HUES64 (cell line): ENCODE results near the gene FBLN1.
"Not testable (repeated sequence)": the region's sequence is repeated elsewhere in the genome, so short reads cannot be mapped to it uniquely, and the experiment has no call there.

Experiments used
- H3K27ac ChIP-seq: 2 replicates; pipeline ENCODE4 v1.7.0; 2013; ENCODE audit warnings: low read depth, low read length, inconsistent platforms
- H3K27me3 ChIP-seq: 2 replicates; pipeline ENCODE4 v1.6.1; 2013; ENCODE audit warnings: mild to moderate bottlenecking, low read length; ENCODE audit not compliant: insufficient read depth
- H3K36me3 ChIP-seq: 2 replicates; pipeline ENCODE4 v1.6.1; 2013; ENCODE audit warnings: mild to moderate bottlenecking, low read length; ENCODE audit not compliant: insufficient read depth
- H3K4me1 ChIP-seq: 2 replicates; pipeline ENCODE4 v1.6.1; 2013; ENCODE audit warnings: mild to moderate bottlenecking, low read length, moderate library complexity; ENCODE audit not compliant: insufficient read depth
- H3K4me3 ChIP-seq: 2 replicates; pipeline ENCODE4 v1.5.1; 2013; ENCODE audit warnings: mild to moderate bottlenecking, low read length, moderate library complexity
- H3K9ac ChIP-seq: 2 replicates; pipeline ENCODE4 v1.6.1; 2013; ENCODE audit warnings: mild to moderate bottlenecking, low read depth, low read length
- H3K9me3 ChIP-seq: 2 replicates; pipeline ENCODE4 v1.6.1; 2013; ENCODE audit warnings: low read depth, low read length; ENCODE audit not compliant: insufficient read depth
- WGBS: fragments of 150-250, 120-280 bp; methylation state at CpG from one replicate; pipeline ENCODE4 v1.1.7; 2013; ENCODE audit warnings: missing lambda C conversion rate; 5-methylcytosine and 5-hydroxymethylcytosine counted together

The FBLN1 gene

DNA sequence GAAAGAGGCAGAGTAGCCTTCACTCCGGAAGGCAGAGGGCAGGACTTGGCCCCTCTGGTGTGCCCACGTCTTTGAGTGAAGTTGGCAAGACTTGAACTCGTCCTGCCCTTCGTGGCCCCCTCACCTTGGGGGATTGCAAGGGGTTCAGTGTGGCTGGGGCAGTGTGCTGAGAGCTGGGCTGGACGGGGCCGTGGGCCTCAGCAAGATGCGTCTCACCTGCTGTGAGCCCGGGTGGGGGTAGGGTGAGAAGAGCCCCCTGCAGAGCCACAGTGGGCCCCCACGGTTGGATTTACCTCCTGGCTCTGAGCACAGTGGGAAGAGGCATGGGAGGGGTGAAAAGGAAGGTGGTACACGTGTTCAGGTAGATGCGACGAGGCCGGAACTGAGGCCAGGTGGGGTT, 87.6 kb downstream of the FBLN1 start:
- Histone ChIP-seq H3K9me3 (no peaks in the 10 kb centered on the region), H3K4me3 (no peak overlapping the region), H3K36me3 (no peaks in the 10 kb centered on the region), H3K4me1 (peaks cover 13% of the 10 kb centered on the region; the same call in 1 of the 2 replicates), H3K9ac (no peak overlapping the region), H3K27me3 (no peaks in the 10 kb centered on the region), H3K27ac (no peak overlapping the region)
- WGBS, result 89% methylated on average over 13 of the region's 13 CpGs

DNA sequence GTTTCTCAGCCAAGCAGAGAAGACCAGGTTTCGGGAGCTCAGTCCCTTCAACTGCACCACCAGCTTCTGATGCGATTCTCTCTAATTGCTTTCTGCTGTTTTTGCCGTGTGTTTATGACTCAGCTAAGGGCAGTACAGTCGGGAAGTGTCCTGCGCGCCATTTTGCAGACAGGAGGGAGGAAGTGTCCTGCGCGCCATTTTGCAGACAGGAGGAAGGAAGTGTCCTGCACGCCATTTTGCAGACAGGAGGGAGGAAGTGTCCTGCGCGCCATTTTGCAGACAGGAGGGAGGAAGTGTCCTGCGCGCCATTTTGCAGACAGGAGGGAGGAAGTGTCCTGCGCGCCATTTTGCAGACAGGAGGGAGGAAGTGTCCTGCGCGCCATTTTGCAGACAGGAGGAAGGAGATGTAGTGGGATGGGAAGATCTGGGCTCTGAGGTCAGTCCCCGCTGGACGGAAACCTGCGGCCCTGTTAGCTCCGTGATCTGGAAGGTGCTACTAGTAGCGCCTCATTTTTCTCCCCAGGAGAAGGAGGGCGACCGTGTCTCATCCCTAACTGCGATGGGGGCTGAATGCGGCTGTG, 89.0 kb downstream of the FBLN1 start:
- H3K36me3 ChIP-seq, H3K4me3 ChIP-seq, H3K9me3 ChIP-seq, H3K9ac ChIP-seq, H3K27me3 ChIP-seq, H3K27ac ChIP-seq: not testable (repeated sequence)
- H3K4me1 ChIP-seq, result peaks cover 13% of the 10 kb centered on the region; the same call in 1 of the 2 replicates
- 96% methylated on average over 26 of the region's 26 CpGs for WGBS

DNA sequence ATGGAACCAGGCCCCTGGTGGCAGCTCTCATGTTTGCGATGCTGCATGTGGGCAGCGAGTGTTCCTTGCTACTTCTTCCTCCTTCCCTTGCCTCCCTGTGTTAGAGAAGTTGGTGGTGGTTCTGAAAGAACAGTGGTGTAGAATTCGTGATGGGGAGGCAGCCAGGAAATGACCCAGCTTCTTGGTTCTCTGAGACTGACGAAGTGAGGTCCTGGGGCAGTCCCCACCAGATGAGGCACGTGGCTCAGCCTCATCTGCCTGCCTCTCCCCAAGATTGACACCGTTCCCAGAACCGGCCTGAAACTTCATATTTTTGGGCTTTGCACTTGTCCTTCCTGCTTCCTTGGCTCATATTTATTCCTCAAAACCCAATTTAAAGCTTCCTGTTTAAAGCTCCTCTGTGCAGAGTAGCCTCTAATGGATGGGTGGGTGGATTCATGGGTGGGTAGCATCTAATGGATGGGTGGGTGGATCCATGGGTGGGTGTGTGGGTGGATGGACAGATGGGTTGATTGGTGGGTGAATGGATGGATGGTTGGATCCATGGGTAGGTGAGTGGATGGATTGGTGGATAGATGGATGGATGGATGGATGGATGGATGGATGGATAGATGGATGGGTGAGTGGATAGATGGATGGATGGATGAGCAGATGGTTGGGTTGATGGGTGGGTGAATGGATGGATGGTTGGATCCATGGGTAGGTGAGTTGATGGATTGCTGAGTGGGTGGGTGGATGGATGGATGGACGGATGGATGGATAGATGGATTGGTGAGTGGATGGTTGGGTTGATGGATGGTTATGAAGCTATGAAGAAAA, 91.6 kb downstream of the FBLN1 start:
- Histone ChIP-seq H3K4me3 (no peak overlapping the region), H3K9ac (no peak overlapping the region), H3K9me3 (peaks cover 4% of the 10 kb centered on the region), H3K27ac (no peak overlapping the region), H3K27me3 (no peaks in the 10 kb centered on the region), H3K36me3 (no peaks in the 10 kb centered on the region), H3K4me1 (no peaks in the 10 kb centered on the region)
- WGBS, result 91% methylated on average over 8 of the region's 8 CpGs

DNA sequence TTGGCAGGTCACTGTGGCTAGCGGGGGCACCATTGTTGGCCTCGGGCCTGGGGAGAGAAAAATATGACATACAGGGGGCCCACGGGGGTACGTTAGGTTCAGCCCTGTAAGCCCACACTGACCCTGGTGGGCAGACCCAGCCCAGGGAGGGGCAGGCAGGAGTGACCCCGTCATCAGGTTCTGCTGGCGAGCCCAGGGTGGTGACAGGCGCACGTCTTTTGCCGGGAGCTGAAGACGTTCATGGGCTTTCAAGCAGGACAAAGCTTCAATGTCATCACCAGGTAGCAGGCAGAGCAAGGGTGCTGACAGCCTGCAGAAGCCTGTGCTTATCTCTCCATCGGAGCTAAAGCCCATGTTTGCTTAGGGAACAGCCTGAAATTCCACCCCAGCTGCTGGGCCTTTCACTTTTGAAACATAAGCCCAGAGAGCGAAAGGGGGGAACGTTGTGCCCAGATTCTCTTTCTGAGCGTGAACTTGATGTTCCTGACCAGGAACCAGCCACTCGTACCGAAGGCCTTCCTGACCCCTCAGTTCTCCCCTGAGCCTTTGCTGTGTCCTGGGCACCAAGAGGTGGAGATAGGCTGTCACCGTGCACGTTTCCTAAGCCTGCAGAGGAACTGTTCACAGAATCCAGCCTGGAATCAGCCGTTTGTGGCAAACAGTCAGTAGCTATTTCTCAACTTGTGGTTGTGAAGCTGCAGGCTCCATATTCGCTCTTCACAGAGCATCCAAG, 94.9 kb downstream of the FBLN1 start:
- 92% methylated on average over 20 of the region's 20 CpGs for WGBS
- Histone ChIP-seq H3K27ac (no peak overlapping the region), H3K9ac (no peak overlapping the region), H3K36me3 (no peaks in the 10 kb centered on the region), H3K4me1 (no peaks in the 10 kb centered on the region), H3K4me3 (no peak overlapping the region), H3K27me3 (no peaks in the 10 kb centered on the region), H3K9me3 (peaks cover 4% of the 10 kb centered on the region)

DNA sequence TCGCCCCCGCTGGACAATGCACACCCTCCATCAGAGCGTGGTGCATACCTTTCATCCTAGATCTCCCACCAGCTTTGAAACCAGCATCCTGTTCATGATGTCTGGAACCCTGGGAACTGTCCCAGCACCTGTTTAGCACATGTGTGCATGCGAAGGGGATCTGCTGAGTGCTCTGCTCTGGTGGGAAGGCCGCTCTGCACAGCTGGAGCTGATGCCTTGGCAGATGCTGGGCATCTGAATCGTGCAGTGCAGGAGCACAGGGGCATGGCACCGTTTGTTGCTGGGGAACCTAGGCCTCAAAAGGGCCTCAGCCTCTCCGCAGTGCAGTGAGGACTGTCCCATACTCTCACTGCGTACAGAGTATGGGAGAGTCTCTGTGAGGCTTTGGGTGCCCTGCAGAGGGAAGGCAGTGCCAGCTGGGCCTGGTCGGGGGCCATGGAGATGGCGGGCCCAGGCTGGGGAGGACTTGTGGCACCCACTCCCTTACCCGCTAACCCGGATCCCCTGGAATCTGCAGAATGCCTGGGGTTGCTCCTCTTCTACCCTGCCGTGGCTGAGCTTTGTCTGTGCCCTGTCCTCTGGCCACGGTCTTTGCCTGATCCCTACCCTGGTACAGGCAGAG, 96.0 kb downstream of the FBLN1 start:
- no peaks in the 10 kb centered on the region for H3K4me1 ChIP-seq
- no peak overlapping the region for H3K4me3 ChIP-seq
- H3K36me3 ChIP-seq, result no peaks in the 10 kb centered on the region
- no peaks in the 10 kb centered on the region for H3K27me3 ChIP-seq
- H3K9ac ChIP-seq, result no peak overlapping the region
- H3K27ac ChIP-seq, result no peak overlapping the region
- WGBS, result 93% methylated on average over 15 of the region's 15 CpGs
- H3K9me3 ChIP-seq, result peaks cover 4% of the 10 kb centered on the region

DNA sequence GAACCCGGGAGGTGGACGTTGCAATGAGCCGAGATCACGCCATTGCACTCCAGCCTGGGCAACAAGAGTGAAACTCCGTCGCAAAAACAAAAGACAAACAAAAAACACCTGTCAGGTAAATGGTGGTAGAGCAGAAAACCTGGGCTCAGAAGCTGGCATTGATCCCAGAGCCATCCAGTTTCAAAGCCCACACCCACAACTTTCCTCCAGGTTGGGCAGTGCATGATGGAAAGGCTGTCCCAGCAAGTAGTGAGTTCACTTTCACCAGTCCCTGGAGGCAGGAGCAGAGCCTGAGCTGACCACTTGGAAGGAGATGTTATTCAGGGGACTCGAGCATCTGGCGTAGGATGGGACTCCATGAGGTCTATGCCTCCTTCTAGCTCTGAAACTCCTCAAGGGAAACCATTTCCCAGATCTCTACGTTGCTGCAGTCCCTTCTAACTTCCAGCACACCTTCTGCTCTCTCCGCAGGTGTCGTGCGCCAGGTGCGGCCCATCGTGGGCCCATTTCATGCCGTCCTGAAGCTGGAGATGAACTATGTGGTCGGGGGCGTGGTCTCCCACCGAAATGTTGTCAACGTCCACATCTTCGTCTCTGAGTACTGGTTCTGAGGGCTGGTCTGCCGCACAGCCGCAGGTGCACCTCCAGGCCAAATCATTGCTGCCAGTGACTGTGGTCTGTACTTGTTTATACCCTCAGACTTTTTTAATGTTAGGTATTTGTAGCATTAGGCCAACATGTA, 97.3 kb downstream of the FBLN1 start:
- WGBS, result 94% methylated on average over 22 of the region's 22 CpGs
- no peak overlapping the region for H3K27ac ChIP-seq

DNA sequence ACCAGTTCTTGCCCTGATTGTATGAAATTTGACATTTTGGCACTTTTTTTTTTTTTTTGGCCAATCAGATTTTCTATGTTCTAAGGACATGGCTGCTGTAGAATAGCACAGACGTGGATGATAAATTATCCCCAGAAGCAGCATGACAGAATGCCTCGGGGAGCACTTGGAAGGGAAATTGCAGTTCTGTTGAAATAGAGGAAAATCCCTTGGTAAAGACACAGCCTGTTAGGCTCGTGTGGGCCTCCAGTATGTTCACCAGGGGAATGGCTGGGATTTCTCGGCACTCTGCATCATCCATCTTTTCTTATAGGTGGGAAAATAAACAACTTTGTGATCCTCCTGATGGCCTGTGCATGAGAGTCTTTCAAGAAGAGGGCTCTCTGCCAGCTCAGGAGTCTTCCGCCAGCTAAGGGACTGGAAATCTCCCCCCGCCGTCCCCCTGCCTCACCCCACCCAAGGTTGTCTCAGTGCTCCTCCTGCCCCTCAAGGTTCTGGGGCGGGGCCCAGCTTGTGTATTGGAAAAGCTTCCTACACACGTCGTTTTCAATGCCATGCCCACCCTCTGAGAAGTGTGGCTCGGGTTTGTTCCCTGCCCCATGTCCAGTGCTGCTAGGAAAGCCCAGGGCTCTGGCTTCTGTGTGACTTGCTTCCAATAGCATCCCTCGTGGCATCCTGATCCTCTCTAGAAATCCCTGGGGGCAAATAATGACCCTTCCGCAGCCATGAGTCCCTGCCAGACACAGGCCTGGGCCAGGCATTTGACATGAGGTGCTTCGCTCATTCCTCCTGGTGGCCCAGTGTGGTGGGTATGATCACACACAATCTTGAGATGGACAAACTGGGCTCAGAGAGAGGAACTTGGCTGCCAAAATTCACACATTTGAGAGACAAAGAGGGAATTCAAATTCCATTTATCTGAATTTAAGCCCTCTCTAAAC, 98.4 kb downstream of the FBLN1 start:
- Histone ChIP-seq H3K4me1 (no peaks in the 10 kb centered on the region), H3K27ac (no peak overlapping the region)
- 85% methylated on average over 14 of the region's 14 CpGs for WGBS

More for the DNA sequence above, 97.3 kb downstream of the FBLN1 start:
- Histone ChIP-seq H3K36me3 (no peaks in the 10 kb centered on the region), H3K9me3 (peaks cover 4% of the 10 kb centered on the region), H3K4me3 (no peak overlapping the region), H3K9ac (no peak overlapping the region), H3K27me3 (no peaks in the 10 kb centered on the region), H3K4me1 (no peaks in the 10 kb centered on the region)

DNA sequence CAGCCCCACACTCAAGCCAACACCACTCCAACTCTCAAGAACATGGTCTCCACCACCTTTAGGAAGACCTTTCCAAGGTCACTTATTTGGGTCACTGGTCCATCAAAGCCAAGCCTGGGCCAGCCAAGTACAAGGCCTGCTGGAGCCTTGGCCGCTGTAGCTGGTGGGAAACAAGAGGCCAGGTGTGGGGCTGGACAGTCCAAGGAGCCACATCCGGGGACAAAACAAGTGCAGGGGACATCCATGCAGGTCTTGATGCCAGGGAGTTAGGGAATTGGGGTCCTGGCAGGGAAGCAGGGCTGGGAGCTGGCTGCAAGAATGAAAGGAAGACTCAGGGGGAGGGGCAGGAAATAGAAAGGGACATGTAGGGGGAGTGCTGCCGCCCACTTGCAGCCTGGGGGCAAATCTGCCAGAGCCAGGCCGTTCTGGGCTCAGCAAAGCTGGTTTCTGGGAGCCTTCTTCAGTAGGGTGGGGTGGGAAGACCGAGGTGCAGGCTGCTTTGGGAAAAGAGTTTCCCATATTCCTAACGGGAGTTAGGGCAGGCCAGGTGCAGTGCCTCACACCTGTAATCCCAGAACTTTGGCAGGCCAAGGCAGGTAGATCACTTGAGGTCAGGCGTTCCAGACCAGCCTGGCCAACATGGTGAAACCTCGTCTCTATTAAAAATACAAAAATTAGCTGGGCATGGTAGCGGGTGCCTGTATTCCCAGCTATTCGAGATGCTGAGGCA, 99.5 kb downstream of the FBLN1 start:
- Histone ChIP-seq H3K9ac (no peak overlapping the region), H3K4me1 (no peaks in the 10 kb centered on the region), H3K9me3 (no peaks in the 10 kb centered on the region), H3K27me3 (no peaks in the 10 kb centered on the region), H3K36me3 (no peaks in the 10 kb centered on the region), H3K4me3 (no peak overlapping the region), H3K27ac (no peak overlapping the region)
- WGBS, result 83% methylated on average over 10 of the region's 10 CpGs

More for the DNA sequence above, 98.4 kb downstream of the FBLN1 start:
- H3K9me3 ChIP-seq, result no peaks in the 10 kb centered on the region
- no peak overlapping the region for H3K9ac ChIP-seq
- H3K4me3 ChIP-seq, result no peak overlapping the region
- H3K36me3 ChIP-seq, result no peaks in the 10 kb centered on the region
- no peaks in the 10 kb centered on the region for H3K27me3 ChIP-seq

DNA sequence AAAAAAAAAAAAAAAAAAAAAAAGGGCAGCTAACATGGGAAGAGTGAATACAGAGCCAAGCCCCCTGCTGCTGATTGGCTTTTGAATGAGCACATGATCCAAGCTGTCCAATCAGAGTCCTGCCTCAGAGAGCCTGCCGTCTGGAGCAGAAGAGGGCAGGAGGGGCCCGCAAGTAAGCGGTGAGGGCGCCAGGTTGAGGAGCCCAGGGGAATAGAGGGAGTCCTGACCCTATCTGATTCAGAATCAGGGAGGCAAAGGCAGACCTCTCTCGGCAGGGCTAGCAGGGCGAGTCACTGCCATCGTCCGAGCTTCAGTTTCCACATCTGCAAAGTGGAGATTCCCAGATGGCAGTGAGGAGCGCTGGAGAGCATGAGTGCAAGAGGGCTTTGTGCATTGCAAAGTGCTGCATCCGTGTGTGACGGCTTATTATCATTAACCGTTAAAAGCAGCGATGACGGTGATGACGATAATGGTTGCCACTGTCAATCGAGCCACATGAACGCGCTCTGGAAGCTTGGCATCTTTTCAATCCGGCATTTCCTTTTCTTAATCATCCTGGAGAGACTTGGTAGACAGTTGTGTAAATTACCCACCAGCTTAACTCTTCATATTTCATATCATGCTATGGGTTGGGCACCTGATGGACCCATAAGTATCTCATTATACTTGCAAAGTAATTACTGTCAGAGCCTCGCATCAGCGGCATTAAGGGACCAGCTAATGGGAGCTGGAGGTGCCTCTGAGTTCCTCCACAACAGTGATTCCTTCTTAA, 100.3 kb downstream of the FBLN1 start:
- Histone ChIP-seq H3K36me3 (no peaks in the 10 kb centered on the region), H3K4me1 (no peaks in the 10 kb centered on the region), H3K27me3 (no peaks in the 10 kb centered on the region), H3K4me3 (no peak overlapping the region), H3K27ac (no peak overlapping the region), H3K9ac (no peak overlapping the region), H3K9me3 (no peaks in the 10 kb centered on the region)
- 90% methylated on average over 21 of the region's 21 CpGs for WGBS
